Measurements from ENCODE around the gene MAGED4. TPM values are rescaled to one million over a fixed set of nuclear protein-coding genes. Genes with fewer than 3 reads are reported as not detected.
"Not testable (repeated sequence)": the region's sequence is repeated elsewhere in the genome, so short reads cannot be mapped to it uniquely, and the experiment has no call there.

The MAGED4 gene
- total and polyA plus RNA-seq, 2 donors = 2.7 to 6.0 TPM

GRCh38 chrX:52185078-52185453 is 378 bp downstream of the MAGED4 start:
- no CpG with 5 or more reads among the region's 18 CpGs for WGBS
- DNase-seq (ENCODE audit: low read depth in 6 of 9, low spot score in 9 of 9); H3K4me3 ChIP-seq (ENCODE audit: low read length in 2 of 2); H3K36me3 ChIP-seq (ENCODE audit: control insufficient read depth in 2 of 2, insufficient read depth in 2 of 2, low read length in 1 of 2); H3K27me3 ChIP-seq (ENCODE audit: control insufficient read depth in 2 of 2, insufficient read depth in 1 of 2, low read length in 1 of 2); H3K9me3 ChIP-seq (ENCODE audit: control insufficient read depth in 2 of 2, insufficient read depth in 1 of 2, low read length in 1 of 2); H3K27ac ChIP-seq (ENCODE audit: low read depth in 1 of 2, low read length in 1 of 2); H3K4me1 ChIP-seq (ENCODE audit: control insufficient read depth in 2 of 2, insufficient read depth in 2 of 2, low read length in 2 of 2): not testable (repeated sequence)

GRCh38 chrX:52211405-52211804 is 26.7 kb downstream of the MAGED4 start:
- WGBS = no CpG with 5 or more reads among the region's 6 CpGs
- not testable (repeated sequence) for H3K4me3 ChIP-seq (ENCODE audit: low read length in 2 of 2); H3K27ac ChIP-seq (ENCODE audit: low read depth in 1 of 2, low read length in 1 of 2); H3K36me3 ChIP-seq (ENCODE audit: control insufficient read depth in 2 of 2, insufficient read depth in 2 of 2, low read length in 1 of 2); H3K4me1 ChIP-seq (ENCODE audit: control insufficient read depth in 2 of 2, insufficient read depth in 2 of 2, low read length in 2 of 2); DNase-seq (ENCODE audit: low read depth in 6 of 9, low spot score in 9 of 9); H3K27me3 ChIP-seq (ENCODE audit: control insufficient read depth in 2 of 2, insufficient read depth in 1 of 2, low read length in 1 of 2); H3K9me3 ChIP-seq (ENCODE audit: control insufficient read depth in 2 of 2, insufficient read depth in 1 of 2, low read length in 1 of 2)

- DNase-seq (ENCODE audit: low read depth in 6 of 9, low spot score in 9 of 9) = no peak
- H3K4me3 ChIP-seq (ENCODE audit: low read length in 2 of 2) = no peak overlapping the region
- 96% methylated on average over 3 of the region's 3 CpGs for WGBS
- no peaks in the 10 kb centered on the region for H3K36me3 ChIP-seq (ENCODE audit: control insufficient read depth in 2 of 2, insufficient read depth in 2 of 2, low read length in 1 of 2)
- no peaks in the 10 kb centered on the region for H3K27me3 ChIP-seq (ENCODE audit: control insufficient read depth in 2 of 2, insufficient read depth in 1 of 2, low read length in 1 of 2)
- H3K9me3 ChIP-seq (ENCODE audit: control insufficient read depth in 2 of 2, insufficient read depth in 1 of 2, low read length in 1 of 2) = no peaks in the 10 kb centered on the region
- H3K4me1 ChIP-seq (ENCODE audit: control insufficient read depth in 2 of 2, insufficient read depth in 2 of 2, low read length in 2 of 2) = no peaks in the 10 kb centered on the region
- no peak overlapping the region for H3K27ac ChIP-seq (ENCODE audit: low read depth in 1 of 2, low read length in 1 of 2)
These were observed 28.6 kb downstream of the MAGED4 start for GRCh38 chrX:52213276-52213675.

- Histone ChIP-seq H3K27ac (ENCODE audit: low read depth in 1 of 2, low read length in 1 of 2) (no peak overlapping the region), H3K9me3 (ENCODE audit: control insufficient read depth in 2 of 2, insufficient read depth in 1 of 2, low read length in 1 of 2) (no peaks in the 10 kb centered on the region), H3K36me3 (ENCODE audit: control insufficient read depth in 2 of 2, insufficient read depth in 2 of 2, low read length in 1 of 2) (no peaks in the 10 kb centered on the region), H3K4me3 (ENCODE audit: low read length in 2 of 2) (no peak overlapping the region), H3K27me3 (ENCODE audit: control insufficient read depth in 2 of 2, insufficient read depth in 1 of 2, low read length in 1 of 2) (no peaks in the 10 kb centered on the region), H3K4me1 (ENCODE audit: control insufficient read depth in 2 of 2, insufficient read depth in 2 of 2, low read length in 2 of 2) (no peaks in the 10 kb centered on the region)
- no peak for DNase-seq (ENCODE audit: low read depth in 6 of 9, low spot score in 9 of 9)
- WGBS = 95% methylated on average over 3 of the region's 3 CpGs
These were observed 31.9 kb downstream of the MAGED4 start for GRCh38 chrX:52216541-52216940.

- no peaks in the 10 kb centered on the region for H3K9me3 ChIP-seq (ENCODE audit: control insufficient read depth in 2 of 2, insufficient read depth in 1 of 2, low read length in 1 of 2)
- H3K4me3 ChIP-seq (ENCODE audit: low read length in 2 of 2) = no peak overlapping the region
- H3K4me1 ChIP-seq (ENCODE audit: control insufficient read depth in 2 of 2, insufficient read depth in 2 of 2, low read length in 2 of 2) = no peaks in the 10 kb centered on the region
- 94% methylated on average over 2 of the region's 2 CpGs for WGBS
- H3K36me3 ChIP-seq (ENCODE audit: control insufficient read depth in 2 of 2, insufficient read depth in 2 of 2, low read length in 1 of 2) = no peaks in the 10 kb centered on the region
- H3K27ac ChIP-seq (ENCODE audit: low read depth in 1 of 2, low read length in 1 of 2) = no peak overlapping the region
- DNase-seq (ENCODE audit: low read depth in 6 of 9, low spot score in 9 of 9) = no peak
- H3K27me3 ChIP-seq (ENCODE audit: control insufficient read depth in 2 of 2, insufficient read depth in 1 of 2, low read length in 1 of 2) = no peaks in the 10 kb centered on the region
These were observed 32.9 kb downstream of the MAGED4 start for GRCh38 chrX:52217494-52218160.

- no peak for DNase-seq (ENCODE audit: low read depth in 6 of 9, low spot score in 9 of 9)
- H3K9me3 ChIP-seq (ENCODE audit: control insufficient read depth in 2 of 2, insufficient read depth in 1 of 2, low read length in 1 of 2) = no peaks in the 10 kb centered on the region
- H3K27me3 ChIP-seq (ENCODE audit: control insufficient read depth in 2 of 2, insufficient read depth in 1 of 2, low read length in 1 of 2) = no peaks in the 10 kb centered on the region
- H3K4me3 ChIP-seq (ENCODE audit: low read length in 2 of 2) = no peak overlapping the region
- no peaks in the 10 kb centered on the region for H3K4me1 ChIP-seq (ENCODE audit: control insufficient read depth in 2 of 2, insufficient read depth in 2 of 2, low read length in 2 of 2)
- no peaks in the 10 kb centered on the region for H3K36me3 ChIP-seq (ENCODE audit: control insufficient read depth in 2 of 2, insufficient read depth in 2 of 2, low read length in 1 of 2)
- no peak overlapping the region for H3K27ac ChIP-seq (ENCODE audit: low read depth in 1 of 2, low read length in 1 of 2)
These were observed 36.2 kb downstream of the MAGED4 start for GRCh38 chrX:52220936-52221335.

Other genes starting within 250 kb of the MAGED4 start
- gene MAGED4B, start 115.7 kb upstream of the MAGED4 start, total RNA-seq = 5.4 TPM
- 21.1 TPM for gene MAGED4B, start 115.7 kb upstream of the MAGED4 start, polyA plus RNA-seq
- not detected for gene XAGE2, start 184.1 kb downstream of the MAGED4 start, total RNA-seq
- gene XAGE2, start 184.1 kb downstream of the MAGED4 start, polyA plus RNA-seq = 0.18 TPM

Measured in thymus (tissue), 11 donors.